Coronary artery (tissue), 2 donors: Measurements from ENCODE around the gene RTL10.

Source experiments
- DNase-seq: peaks from one replicate; pipeline ENCODE4 v3.0.0-alpha.2; 2017; ENCODE audit warnings: low spot score
- H3K27ac ChIP-seq, 2 donors: fragments of 200-600 bp; sonication (generic); one replicate each; pipeline ENCODE4 v1.5.1; 2016 to 2019
- H3K4me3 ChIP-seq: fragments of 200-600 bp; sonication (generic); 2 replicates; pipeline ENCODE4 v1.5.1; 2016; ENCODE audit warnings: mild to moderate bottlenecking, moderate library complexity
- CTCF ChIP-seq: fragments of 200-600 bp; sonication (generic); IDR thresholded peaks from one replicate; pipeline ENCODE4 v1.5.1; 2019; ENCODE audit warnings: antibody characterized with exemption

The RTL10 gene

GRCh38 chr22:19819208-19819910 lies 35.3 kb downstream of the RTL10 start:
- TF ChIP-seq CTCF: no peak
- Histone ChIP-seq H3K27ac (no peak overlapping the region), H3K4me3 (no peak overlapping the region)
- peak; percentile 60 for DNase-seq

GRCh38 chr22:19818324-19819207 lies 36.1 kb downstream of the RTL10 start:
- Histone ChIP-seq H3K4me3 (no peak overlapping the region), H3K27ac (no peak overlapping the region)
- TF ChIP-seq CTCF: no peak
- DNase-seq: peak; percentile 72

GRCh38 chr22:19816372-19817119 lies 38.1 kb downstream of the RTL10 start:
- Histone ChIP-seq H3K4me3 (no peak overlapping the region), H3K27ac (no peak overlapping the region)
- no peak for DNase-seq
- no peak for TF ChIP-seq CTCF

GRCh38 chr22:19815823-19816290 lies 38.8 kb downstream of the RTL10 start:
- no peak overlapping the region for H3K4me3 ChIP-seq
- H3K27ac ChIP-seq: no peak overlapping the region
- no peak for TF ChIP-seq CTCF
- DNase-seq: no peak

GRCh38 chr22:19815093-19815822 lies 39.4 kb downstream of the RTL10 start:
- no peak for TF ChIP-seq CTCF
- DNase-seq: no peak
- Histone ChIP-seq H3K4me3 (no peak overlapping the region), H3K27ac (no peak overlapping the region)

GRCh38 chr22:19814428-19814827 lies 40.2 kb downstream of the RTL10 start:
- no peak for TF ChIP-seq CTCF
- no peak for DNase-seq
- Histone ChIP-seq H3K4me3 (no peak overlapping the region), H3K27ac (no peak overlapping the region)
